NCI-H2081 (cell line): ENCODE results near the gene PLLP.

Experiments
- DNase-seq, 2 experiments: peaks; one replicate each; lab custom pipeline; 2025; lab: John Stamatoyannopoulos, UW

The PLLP gene

DNA sequence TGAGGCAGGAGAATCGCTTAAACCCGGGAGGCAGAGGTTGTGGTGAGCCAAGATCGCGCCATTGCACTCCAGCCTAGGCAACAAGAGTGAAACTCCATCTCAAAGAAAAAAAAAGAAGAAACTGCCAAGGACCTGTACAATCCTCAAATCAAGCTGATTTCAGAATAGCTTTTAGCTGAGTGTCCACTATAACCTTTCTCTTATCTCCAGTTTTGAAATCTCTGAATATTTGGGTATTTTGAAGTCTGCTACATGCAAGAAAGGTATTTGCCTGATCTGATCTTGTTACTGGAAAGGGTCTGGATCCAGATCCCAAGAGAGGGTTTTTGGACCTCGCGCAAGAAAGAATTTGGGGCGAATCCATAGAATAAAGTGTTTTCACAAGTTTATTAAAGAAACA is 58.5 kb downstream of the PLLP start:
- no peak for DNase-seq

DNA sequence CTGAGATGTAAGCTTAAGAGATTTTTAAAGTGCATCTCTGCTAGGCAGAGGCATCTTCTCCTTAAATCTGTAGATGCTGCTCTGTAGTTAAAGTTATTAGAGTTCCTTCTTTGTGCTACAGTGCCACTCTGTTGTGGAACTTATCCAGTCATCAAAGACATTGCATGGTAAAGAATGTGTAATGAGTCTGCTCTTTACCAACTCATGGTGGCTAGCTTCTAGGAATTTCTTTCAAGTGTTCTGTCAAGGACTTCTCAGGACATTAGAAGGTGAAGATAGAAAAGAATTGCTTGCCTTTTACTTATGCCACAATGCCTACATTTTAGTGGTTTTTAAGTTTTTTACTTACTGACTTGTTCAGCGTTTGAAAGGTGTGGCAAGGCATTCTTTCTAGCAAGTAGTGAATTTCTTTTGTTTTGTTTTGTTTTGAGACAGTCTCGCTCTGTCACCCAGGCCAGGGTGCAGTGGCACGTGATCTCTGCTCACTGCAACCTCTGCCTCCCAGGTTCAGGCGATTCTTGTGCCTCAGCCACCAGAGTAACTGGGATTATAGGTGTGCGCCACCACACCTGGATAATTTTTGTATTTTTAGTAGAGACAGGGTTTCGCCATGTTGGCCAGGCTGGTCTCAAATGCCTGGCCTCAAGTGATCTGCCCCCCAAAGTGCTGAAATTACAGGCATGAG is 59.7 kb downstream of the PLLP start:
- no peak for DNase-seq

DNA sequence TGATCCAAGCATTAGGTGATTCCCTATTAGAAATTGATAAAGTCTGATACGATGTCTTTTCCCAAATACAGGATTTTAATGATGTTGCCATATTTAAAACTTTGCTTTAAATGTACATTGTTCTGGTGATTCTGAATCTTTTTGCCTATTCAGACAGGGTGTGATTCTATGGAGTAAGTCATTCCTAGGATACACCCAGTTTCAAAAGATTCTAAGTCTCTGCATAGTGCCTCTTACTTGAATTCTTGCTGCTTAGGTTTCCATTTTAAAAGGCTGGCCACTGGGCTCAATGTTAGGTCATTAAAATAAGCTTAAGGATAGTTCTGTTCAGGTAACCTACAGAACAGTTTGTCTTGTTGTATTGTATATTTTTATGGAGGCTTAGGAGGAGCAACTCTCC is 61.4 kb downstream of the PLLP start:
- DNase-seq, result no peak

DNA sequence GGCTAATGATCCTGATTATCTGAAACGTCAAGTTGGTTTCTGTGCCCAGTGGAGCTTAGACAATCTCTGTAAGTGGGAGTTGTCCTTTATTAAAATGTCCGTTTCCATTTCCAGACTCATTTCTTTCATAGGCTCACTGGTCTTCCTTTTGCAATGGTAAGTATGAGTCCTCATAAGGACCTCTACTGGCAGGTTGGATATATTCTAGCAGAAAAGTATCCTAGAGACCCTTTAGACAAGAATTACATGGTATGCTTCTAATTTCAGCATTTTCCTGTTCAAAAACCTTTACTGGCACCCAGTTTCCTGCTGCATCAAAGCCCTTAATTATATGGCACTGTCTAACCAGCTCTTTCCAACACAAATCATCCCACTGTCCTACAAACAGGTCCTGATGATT is 67.5 kb downstream of the PLLP start:
- DNase-seq, result no peak

DNA sequence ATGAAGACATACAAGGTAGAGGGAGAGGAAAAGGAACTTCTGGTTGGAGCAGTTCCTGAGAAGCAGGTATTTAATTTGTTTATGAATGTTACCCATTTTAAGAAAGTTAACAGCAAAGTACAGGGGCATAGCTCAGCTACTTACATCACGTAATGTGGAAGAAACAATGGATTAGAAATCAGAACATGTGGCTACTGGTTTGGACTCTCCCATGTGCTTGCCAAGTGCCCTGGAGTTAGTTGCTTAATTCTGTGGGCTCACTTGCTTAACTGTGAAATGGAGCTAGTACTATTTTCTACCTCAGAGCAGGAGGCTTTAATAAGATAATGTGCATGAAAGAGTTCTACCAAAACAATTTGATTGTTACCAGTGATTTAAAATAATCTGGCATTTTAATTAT is 71.0 kb downstream of the PLLP start:
- no peak for DNase-seq

DNA sequence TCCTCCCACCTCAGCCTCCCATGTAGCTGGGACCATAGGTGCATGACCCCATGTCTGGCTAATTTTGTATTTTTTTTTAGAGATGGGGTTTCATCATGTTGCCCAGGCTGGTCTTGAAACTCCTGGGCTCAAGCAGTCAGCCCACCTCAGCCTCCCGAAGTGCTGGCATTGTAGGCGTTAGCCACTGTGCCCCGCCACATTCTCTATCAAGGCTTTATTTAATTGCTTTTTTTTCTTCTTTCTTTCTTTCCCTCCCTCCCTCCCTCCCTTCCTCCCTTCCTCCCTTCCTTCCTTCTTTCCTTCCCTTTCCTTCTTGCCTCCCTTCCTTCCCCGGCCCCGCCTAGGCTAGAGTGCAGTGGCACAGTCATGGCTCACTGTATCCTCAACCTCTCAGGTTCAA is 74.7 kb downstream of the PLLP start:
- DNase-seq, result no peak

DNA sequence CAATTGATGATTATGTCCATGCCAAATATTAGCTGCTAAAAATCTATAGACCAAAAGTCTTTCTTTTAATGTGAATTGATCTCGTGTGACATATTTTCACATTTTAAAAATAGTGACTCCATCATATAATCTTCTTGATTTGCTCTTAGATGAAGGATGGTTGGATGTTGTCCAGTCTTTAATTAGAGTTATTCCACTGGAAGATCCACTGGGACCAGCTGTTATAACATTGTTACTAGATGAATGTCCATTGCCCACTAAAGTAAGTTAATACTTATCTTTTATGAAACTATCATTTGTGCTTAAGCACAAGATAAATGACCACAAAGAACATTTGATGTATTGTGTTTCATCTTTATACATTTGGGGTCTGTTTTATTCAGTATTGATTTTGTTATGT is 75.5 kb downstream of the PLLP start:
- no peak for DNase-seq
